ENCODE results near the gene OR52N2.

The OR52N2 gene

GRCh38 chr11:5851002-5851401, 42.3 kb downstream of the OR52N2 start:
- no peak for TF ChIP-seq CTCF (IDR thresholded peaks at IDR 0.05; ENCODE audit: insufficient read depth, low read length, missing control alignments)
- POLR2A ChIA-PET: no interaction called here
- no peak for DNase-seq (ENCODE audit: low read depth, low spot score)
- H3K4me3 ChIP-seq (ENCODE audit: low read depth, low read length): no peak overlapping the region
- CTCF ChIA-PET: no interaction called here

- ChIA-PET POLR2A (no interaction called here), CTCF (no interaction called here)
- DNase-seq (ENCODE audit: low read depth, low spot score): no peak
- H3K4me3 ChIP-seq (ENCODE audit: low read depth, low read length): no peak within 1 kb of the TSS
- TF ChIP-seq CTCF (IDR thresholded peaks at IDR 0.05; ENCODE audit: insufficient read depth, low read length, missing control alignments): no peak
Measured at GRCh38 chr11:5857590-5857989, 48.9 kb downstream of the OR52N2 start, which contains the start of gene OR52E8. Gene OR52E8, minus strand, starts transcription at chr11:5857690. Its CDS starts 0 bp downstream, at chr11:5857690.

GRCh38 chr11:5865826-5866225, 57.1 kb downstream of the OR52N2 start:
- no peak for TF ChIP-seq CTCF (IDR thresholded peaks at IDR 0.05; ENCODE audit: insufficient read depth, low read length, missing control alignments)
- no peak for DNase-seq (ENCODE audit: low read depth, low spot score)
- no peak overlapping the region for H3K4me3 ChIP-seq (ENCODE audit: low read depth, low read length)
- ChIA-PET CTCF (no interaction called here), POLR2A (no interaction called here)
